GM08714 (cell line): ENCODE measurements around the gene FAM53B.
A peak's percentile ranks its signal among the peaks of the same experiment; 100 is the strongest.

Experiments used
- H3K4me3 ChIP-seq: fragments of 200-500 bp; sonication (Bioruptor generic); 2 replicates; pipeline ENCODE4 v1.5.1; 2014; ENCODE audit warnings: mild to moderate bottlenecking, low read length, inconsistent platforms
- ZNF274 ChIP-seq: IDR thresholded peaks from 2 replicates; pipeline ENCODE4 v1.6.1; 2012; ENCODE audit warnings: mild to moderate bottlenecking, low read depth, low read length

The FAM53B gene

DNA sequence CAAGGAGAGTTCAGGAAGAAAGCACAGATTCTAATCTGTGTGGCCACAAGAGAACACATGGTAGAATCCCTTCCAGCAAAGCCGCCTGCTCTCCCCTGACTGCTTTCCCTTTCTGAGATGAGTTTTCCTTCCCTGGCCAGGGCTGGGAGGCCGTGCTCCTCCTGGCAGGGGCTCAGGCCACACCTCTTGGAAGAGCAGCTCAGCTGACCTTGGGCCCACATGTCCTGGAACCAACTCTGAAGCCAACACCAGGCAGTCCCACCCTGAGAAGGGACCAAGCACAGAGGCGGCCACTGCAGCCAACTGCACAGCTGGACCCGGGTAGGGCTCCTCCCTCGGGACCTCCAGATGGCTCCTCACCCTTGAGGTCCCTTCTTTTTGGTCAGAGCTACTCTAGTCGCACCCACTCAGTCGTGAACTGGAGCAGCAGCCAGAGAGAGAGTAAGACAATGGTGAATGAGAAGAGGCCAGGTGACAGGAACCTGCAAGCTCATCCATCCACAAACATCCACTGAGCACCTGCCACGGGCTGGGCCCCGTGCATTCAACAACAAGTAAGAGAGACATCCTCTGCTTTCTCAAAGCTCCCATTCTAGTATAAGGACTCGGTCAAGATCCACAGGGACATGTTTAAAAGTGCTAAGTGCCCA, 40.3 kb downstream of the FAM53B start:
- no peak overlapping the region for H3K4me3 ChIP-seq
- TF ChIP-seq ZNF274: no peak

DNA sequence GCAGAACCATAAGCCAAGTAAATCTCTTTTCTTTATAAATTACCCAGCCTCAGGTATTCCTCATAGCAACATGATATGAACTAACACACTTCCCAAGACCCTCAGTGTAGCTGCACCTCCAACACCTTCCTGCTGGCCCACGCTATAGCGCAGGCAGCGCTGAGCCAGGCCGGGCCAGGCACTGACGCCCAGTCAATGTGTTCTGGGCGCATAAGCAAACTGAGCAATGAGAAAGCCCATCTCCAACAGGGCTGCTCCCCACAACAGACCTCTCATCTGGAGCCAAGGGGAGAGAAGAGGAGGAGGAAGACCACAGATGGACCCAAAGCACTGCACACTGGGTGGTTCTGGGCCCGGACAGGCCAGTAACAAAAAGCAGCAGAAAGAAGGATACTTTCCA, 40.8 kb downstream of the FAM53B start:
- TF ChIP-seq ZNF274: no peak
- no peak overlapping the region for H3K4me3 ChIP-seq

DNA sequence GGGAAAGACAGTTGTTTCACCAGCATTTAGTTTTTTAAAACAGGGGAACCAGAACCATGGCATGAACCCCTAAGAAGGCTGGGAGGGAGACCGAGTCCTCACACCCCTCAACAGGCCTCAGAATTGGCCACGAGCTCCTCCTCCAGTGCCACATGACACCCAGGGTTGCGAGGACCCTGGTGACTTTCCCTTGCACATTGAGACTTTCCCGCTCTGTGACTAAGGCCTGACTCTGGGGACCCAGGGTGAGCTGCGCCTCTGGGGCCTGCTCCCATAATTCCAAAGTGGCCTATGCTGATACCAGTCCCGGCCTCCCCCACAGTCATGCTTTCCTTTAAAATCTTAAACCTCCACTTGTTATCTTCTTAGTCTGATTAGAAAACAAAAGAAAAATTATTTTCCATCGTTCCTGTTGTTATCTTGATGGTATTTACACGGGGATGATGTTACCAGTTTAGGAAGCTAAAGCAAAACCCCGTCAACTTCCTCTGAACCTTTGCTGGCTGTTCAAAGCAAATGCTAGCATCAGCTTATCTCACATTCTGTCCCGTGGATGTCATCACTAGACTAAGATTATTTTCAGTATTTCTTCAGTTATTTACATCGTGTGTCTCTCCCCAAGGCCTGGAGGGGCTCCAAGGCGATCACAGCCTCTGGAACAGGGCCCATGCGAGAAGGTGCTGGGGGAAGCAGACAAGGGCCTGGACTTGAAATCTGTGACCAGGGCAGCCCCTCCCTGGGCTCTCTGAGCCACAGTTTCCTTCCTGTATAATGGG, 42.1 kb downstream of the FAM53B start:
- no peak overlapping the region for H3K4me3 ChIP-seq
- no peak for TF ChIP-seq ZNF274

GRCh38 chr10:124701435-124701834, 42.7 kb downstream of the FAM53B start:
- H3K4me3 ChIP-seq: no peak overlapping the region
- TF ChIP-seq ZNF274: no peak

DNA sequence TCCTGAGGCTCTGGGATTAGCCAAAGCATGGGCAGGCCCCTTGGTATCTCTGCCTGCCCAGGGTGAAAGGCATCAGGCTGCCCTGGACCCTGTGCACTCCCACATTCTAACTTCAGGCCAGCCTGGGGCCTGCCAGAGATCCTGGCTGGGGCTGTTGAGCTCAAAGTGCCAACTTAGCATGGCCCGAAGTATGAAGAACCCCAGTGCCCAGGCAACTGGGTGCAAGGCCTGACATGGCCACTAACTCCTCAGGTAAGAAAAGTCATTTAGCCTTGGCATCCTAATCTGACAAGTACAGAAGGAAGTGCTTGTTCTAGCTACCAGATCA, 43.2 kb downstream of the FAM53B start:
- no peak for TF ChIP-seq ZNF274
- no peak overlapping the region for H3K4me3 ChIP-seq

DNA sequence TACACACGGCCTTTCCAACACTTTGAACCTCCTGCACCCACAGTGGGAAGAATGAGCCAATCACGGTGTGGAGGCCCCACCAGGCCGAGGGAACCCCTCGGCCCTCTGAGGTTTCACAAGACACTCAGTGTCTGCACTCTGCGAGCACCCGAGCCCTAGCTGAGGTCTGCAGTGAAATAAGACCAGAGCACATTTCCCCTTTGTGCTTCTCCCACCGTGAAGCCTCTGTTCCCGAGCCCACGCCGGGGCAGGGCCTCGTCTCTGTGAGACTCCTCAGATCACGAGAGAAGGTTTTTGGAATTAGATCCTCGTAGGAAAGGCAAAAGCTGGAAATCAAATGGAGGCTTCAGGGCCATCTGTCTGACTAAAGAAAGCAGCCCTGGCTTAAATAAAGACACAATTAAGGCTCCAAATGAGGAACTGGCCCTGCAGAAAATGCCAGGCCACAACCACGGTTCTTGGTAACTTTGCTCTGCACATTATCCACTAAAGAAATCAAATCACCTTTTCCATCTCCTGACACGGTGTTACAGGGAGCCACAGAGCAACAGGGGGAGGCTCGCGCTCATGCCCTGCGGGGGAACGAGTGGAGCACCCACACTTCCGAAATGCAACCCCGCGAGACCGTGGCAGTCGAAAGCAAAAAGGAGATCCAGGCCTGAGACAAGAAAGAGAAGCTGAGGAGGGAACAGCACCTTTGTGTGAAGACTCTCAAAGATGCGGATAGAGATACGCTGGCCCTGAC, 43.7 kb downstream of the FAM53B start:
- H3K4me3 ChIP-seq: no peak overlapping the region
- no peak for TF ChIP-seq ZNF274

- TF ChIP-seq ZNF274: no peak
- H3K4me3 ChIP-seq: no peak overlapping the region
These were observed 44.5 kb downstream of the FAM53B start for GRCh38 chr10:124699471-124700292.

DNA sequence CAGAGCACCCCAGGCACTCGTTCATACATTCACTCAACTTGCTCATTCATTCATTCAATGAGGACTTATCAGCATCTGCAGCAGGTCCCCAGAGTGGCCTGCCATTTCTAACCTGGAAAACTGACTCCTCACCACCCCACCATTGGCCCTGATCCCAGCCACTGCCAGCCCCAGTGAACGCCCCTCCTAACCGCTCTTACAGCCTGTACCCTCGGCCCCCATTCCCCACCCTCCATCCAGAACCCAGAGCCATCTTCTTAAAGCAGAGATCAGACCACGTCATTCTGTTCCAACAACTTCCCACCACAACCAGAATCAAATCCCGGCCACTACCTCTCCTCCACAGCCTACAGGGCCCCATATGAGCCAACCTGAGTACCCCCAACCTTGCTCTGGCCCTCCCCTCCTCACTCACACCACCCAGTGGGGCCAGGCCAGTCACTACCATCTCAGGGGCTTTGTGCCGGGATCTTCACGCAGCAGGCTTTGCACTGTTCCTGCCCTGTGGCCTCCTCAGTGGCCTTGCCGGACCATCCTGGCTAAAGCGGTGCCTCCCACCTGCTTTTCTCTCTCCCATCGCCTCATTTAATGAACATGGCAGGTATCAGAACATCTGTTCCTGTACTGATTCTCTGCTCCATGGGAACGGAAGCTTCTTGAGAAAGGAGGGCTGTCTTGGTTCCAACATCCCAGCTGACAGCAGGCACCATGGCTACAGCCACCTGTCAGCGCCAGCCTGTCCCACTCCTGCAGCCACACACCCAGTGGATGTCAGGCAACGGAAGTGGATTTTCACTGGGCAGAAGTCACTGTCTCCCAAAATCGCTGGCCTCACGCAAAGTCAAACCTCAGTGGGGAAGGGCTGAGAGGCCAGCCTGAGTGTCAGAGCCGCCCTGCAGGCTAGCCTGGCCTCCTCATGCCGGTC, 45.4 kb downstream of the FAM53B start:
- no peak overlapping the region for H3K4me3 ChIP-seq
- TF ChIP-seq ZNF274: no peak

DNA sequence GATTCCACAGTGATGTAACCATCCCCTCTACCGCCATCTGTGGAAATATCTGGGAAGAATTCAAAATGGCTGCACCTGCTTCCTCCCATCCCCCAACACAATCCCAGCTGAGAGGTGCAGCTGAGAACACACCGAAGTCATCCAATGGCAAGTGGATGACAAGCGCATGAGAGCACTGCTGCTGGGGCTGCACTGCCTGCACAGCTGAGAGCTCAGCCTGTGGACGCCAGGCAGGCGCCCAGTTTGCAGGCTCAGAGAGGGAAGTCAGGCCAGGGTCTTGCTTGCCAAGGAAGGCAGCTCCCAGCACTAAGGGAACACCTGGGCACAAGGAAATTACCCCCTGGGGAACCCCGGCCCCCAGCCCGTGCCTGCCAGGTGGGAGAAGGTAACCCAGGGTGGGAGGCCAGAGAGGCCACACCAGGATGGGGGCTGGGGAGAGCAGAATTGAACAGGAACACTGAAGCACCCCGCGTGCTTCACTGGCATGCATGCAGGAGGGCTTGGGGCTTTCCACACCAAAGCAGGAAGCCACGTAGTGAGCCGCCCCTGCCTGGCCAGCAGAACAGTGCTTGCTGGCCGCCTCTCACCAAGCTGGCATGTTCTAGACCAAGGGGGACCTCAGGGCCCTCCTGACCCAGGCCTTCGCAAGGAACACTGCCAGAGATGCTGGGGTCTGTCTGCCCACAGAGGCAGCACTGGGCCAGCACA, 46.2 kb downstream of the FAM53B start:
- no peak for TF ChIP-seq ZNF274
- H3K4me3 ChIP-seq: no peak overlapping the region

DNA sequence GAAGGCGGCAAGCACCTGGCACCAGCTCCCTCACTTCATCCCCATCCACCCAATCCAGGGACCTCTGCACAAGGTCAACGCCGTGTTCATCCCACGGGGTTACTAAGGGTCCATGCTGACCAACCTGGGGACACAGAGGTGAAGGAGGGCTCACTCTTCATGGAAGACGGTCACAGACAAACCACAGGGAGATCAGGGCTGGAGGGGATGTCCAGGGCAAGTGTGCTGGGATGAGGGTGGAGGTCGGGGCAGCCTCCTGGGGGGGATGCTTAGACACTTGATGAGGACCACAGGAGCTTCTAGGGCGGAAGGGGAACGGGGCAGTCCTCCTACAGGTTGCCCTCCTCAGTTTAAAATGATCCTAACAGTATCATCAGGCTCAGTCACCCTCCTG, 46.7 kb downstream of the FAM53B start:
- no peak for TF ChIP-seq ZNF274
- H3K4me3 ChIP-seq: no peak overlapping the region

GRCh38 chr10:124696446-124697392, 47.5 kb downstream of the FAM53B start:
- TF ChIP-seq ZNF274: no peak
- H3K4me3 ChIP-seq: peak overlapping the region; percentile 7; the same call in 1 of the 2 replicates

GRCh38 chr10:124695259-124695658, 48.9 kb downstream of the FAM53B start:
- H3K4me3 ChIP-seq: no peak overlapping the region
- no peak for TF ChIP-seq ZNF274
